Rectal smooth muscle tissue (tissue), 1 donor: Measurements from ENCODE around the gene DNAJC5.
"Not testable (repeated sequence)": the region's sequence is repeated elsewhere in the genome, so short reads cannot be mapped to it uniquely, and the experiment has no call there.

ENCODE experiments used
- H3K27ac ChIP-seq: one replicate; pipeline ENCODE4 v1.7.0; 2013; ENCODE audit warnings: low read depth, low read length, inconsistent platforms
- H3K27me3 ChIP-seq: one replicate; pipeline ENCODE4 v1.7.0; 2013; ENCODE audit warnings: low read length; ENCODE audit not compliant: control insufficient read depth, insufficient read depth
- H3K36me3 ChIP-seq: one replicate; pipeline ENCODE4 v1.7.0; 2013; ENCODE audit warnings: low read length; ENCODE audit not compliant: control insufficient read depth, insufficient read depth
- H3K4me1 ChIP-seq: one replicate; pipeline ENCODE4 v1.7.0; 2013; ENCODE audit warnings: low read length; ENCODE audit not compliant: control insufficient read depth, insufficient read depth
- H3K4me3 ChIP-seq: one replicate; pipeline ENCODE4 v1.7.0; 2013; ENCODE audit warnings: low read length
- H3K9ac ChIP-seq: one replicate; pipeline ENCODE4 v1.7.0; 2013; ENCODE audit warnings: low read length

DNAJC5 gene

GRCh38 chr20:63955281-63955826, 60.4 kb downstream of the DNAJC5 start:
- H3K4me3 ChIP-seq = peak overlapping the region; percentile 97
- no peaks in the 10 kb centered on the region for H3K36me3 ChIP-seq
- H3K9ac ChIP-seq = peak overlapping the region; percentile 77
- peaks cover 37% of the 10 kb centered on the region for H3K4me1 ChIP-seq
- H3K27me3 ChIP-seq = no peaks in the 10 kb centered on the region
- peak overlapping the region; percentile 97 for H3K27ac ChIP-seq

GRCh38 chr20:63955827-63956663, 61.1 kb downstream of the DNAJC5 start, which contains the start of gene UCKL1:
TSS of gene UCKL1 (minus strand) at chr20:63956416. CDS start at chr20:63956372, 44 bp downstream.
- Histone ChIP-seq H3K4me1 (peaks cover 30% of the 10 kb centered on the region), H3K9ac (peak within 1 kb of the TSS; percentile 77), H3K27me3 (no peaks in the 10 kb centered on the region), H3K36me3 (no peaks in the 10 kb centered on the region), H3K27ac (peak within 1 kb of the TSS; percentile 97), H3K4me3 (peak within 1 kb of the TSS; percentile 97)

DNA sequence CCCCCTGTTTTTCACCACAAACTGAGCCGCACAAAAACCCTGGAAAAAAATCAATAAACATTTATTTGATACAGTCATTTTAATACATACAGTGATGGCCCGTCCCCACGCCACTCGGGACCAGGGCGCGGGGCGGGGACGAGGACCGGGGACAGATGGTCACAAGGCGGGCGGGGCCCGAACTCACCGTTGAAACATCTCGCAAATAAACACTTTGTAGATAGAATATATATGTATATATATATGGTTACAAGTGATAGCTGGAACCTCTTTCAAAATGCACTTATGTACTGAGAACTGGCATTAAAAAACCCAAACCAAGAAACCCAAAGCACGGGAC, 61.7 kb downstream of the DNAJC5 start:
- Histone ChIP-seq H3K9ac (peak overlapping the region; percentile 1), H3K4me3 (peak overlapping the region; percentile 71), H3K4me1 (peaks cover 27% of the 10 kb centered on the region), H3K36me3 (no peaks in the 10 kb centered on the region), H3K27ac (peak overlapping the region; percentile 56), H3K27me3 (no peaks in the 10 kb centered on the region)

GRCh38 chr20:63957004-63957689, 62.2 kb downstream of the DNAJC5 start:
- Histone ChIP-seq H3K27me3 (no peaks in the 10 kb centered on the region), H3K4me1 (peaks cover 22% of the 10 kb centered on the region), H3K27ac (peak overlapping the region; percentile 56), H3K9ac (peak overlapping the region; percentile 1), H3K4me3 (peak overlapping the region; percentile 71), H3K36me3 (no peaks in the 10 kb centered on the region)

- no peak overlapping the region for H3K9ac ChIP-seq
- H3K27me3 ChIP-seq = no peaks in the 10 kb centered on the region
- peak overlapping the region; percentile 71 for H3K4me3 ChIP-seq
- H3K4me1 ChIP-seq = peaks cover 16% of the 10 kb centered on the region
- peak overlapping the region; percentile 51 for H3K27ac ChIP-seq
- H3K36me3 ChIP-seq = no peaks in the 10 kb centered on the region
Observed at GRCh38 chr20:63957690-63958441, 62.9 kb downstream of the DNAJC5 start.

- Histone ChIP-seq H3K9ac (no peak overlapping the region), H3K27me3 (no peaks in the 10 kb centered on the region), H3K4me3 (no peak overlapping the region), H3K27ac (no peak overlapping the region), H3K36me3 (no peaks in the 10 kb centered on the region), H3K4me1 (peaks cover 16% of the 10 kb centered on the region)
Observed at GRCh38 chr20:63958471-63958870, 63.5 kb downstream of the DNAJC5 start.

- Histone ChIP-seq H3K4me1 (peaks cover 11% of the 10 kb centered on the region), H3K27me3 (no peaks in the 10 kb centered on the region), H3K36me3 (no peaks in the 10 kb centered on the region), H3K4me3 (no peak overlapping the region), H3K9ac (no peak overlapping the region), H3K27ac (no peak overlapping the region)
Observed at GRCh38 chr20:63958964-63959698, 64.2 kb downstream of the DNAJC5 start.

- peaks cover 5% of the 10 kb centered on the region for H3K4me1 ChIP-seq
- no peaks in the 10 kb centered on the region for H3K27me3 ChIP-seq
- no peak overlapping the region for H3K4me3 ChIP-seq
- H3K36me3 ChIP-seq = no peaks in the 10 kb centered on the region
- no peak overlapping the region for H3K9ac ChIP-seq
- H3K27ac ChIP-seq = no peak overlapping the region
Observed at GRCh38 chr20:63959699-63960075, 64.8 kb downstream of the DNAJC5 start.

DNA sequence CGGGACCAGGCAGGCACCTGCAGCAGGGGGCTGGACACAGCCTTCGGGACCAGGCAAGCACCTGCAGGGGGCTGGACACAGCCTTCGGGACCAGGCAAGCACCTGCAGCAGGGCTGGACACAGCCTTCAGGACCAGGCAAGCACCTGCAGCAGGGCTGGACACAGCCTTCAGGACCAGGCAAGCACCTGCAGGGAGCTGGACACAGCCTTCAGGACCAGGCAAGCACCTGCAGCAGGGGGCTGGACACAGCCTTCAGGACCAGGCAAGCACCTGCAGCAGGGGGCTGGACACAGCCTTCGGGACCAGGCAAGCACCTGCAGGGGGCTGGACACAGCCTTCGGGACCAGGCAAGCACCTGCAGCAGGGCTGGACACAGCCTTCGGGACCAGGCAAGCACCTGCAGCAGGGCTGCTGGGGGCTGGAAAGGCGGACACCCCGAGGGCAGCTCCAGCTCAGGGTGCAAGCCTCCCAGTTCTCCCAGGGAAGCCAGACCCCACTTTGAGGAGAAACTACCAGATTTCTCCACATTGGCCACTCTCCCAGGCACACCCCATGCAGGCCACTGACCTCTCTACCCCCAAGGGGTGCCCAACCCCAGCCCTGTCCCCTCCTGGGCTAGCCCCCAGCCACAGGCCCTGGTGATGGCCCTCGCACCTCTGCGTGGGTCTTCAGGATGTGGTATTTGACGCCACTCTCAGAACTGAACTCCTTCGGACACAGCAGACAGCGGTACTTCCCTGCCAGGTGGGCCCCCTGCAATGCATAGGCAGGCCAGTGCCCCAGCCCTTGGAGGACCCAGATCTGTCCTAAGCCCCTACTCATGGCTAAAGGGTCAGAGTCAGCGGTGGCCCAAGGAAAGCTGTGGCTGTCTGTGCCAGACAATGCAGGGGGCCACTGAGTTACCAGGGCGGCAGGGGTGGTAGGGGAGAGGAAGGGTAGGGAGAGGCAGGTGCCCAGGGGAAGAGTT, 66.0 kb downstream of the DNAJC5 start:
- not testable (repeated sequence) for H3K4me1 ChIP-seq, H3K36me3 ChIP-seq

GRCh38 chr20:63961664-63962425, 66.9 kb downstream of the DNAJC5 start:
- Histone ChIP-seq H3K9ac (no peak overlapping the region), H3K4me1 (peaks cover 2% of the 10 kb centered on the region), H3K36me3 (no peaks in the 10 kb centered on the region), H3K27me3 (no peaks in the 10 kb centered on the region), H3K27ac (no peak overlapping the region), H3K4me3 (no peak overlapping the region)

More for the DNA sequence above, 66.0 kb downstream of the DNAJC5 start:
- not testable (repeated sequence) for H3K4me3 ChIP-seq, H3K27ac ChIP-seq, H3K9ac ChIP-seq, H3K27me3 ChIP-seq
